ENCODE results near the gene ARHGAP23.
"Not testable (repeated sequence)": the region's sequence is repeated elsewhere in the genome, so short reads cannot be mapped to it uniquely, and the experiment has no call there.

GRCh38 chr17:38530856-38531255, 102.6 kb downstream of the ARHGAP23 start:
- TF ChIP-seq, protein P1, sequence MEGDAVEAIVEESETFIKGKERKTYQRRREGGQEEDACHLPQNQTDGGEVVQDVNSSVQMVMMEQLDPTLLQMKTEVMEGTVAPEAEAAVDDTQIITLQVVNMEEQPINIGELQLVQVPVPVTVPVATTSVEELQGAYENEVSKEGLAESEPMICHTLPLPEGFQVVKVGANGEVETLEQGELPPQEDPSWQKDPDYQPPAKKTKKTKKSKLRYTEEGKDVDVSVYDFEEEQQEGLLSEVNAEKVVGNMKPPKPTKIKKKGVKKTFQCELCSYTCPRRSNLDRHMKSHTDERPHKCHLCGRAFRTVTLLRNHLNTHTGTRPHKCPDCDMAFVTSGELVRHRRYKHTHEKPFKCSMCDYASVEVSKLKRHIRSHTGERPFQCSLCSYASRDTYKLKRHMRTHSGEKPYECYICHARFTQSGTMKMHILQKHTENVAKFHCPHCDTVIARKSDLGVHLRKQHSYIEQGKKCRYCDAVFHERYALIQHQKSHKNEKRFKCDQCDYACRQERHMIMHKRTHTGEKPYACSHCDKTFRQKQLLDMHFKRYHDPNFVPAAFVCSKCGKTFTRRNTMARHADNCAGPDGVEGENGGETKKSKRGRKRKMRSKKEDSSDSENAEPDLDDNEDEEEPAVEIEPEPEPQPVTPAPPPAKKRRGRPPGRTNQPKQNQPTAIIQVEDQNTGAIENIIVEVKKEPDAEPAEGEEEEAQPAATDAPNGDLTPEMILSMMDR (conservative IDR thresholded peaks at IDR 0.05 in 1 of 2, IDR thresholded peaks at IDR 0.05 in 1 of 2; ENCODE audit: extremely low read depth in 1 of 2, insufficient read depth in 1 of 2, low read depth in 1 of 2, low read length in 2 of 2): not testable (repeated sequence)
- not testable (repeated sequence) for TF ChIP-seq EZH2 (IDR thresholded peaks at IDR 0.05; ENCODE audit: borderline replicate concordance, low read length)

Measured in mammary epithelial cell (primary cell).